ENCODE measurements around the gene WDR5.

The WDR5 gene

GRCh38 chr9:134174073-134174449 is 38.2 kb downstream of the WDR5 start:
- DNase-seq (ENCODE audit: low read depth in 2 of 2) = no peak

GRCh38 chr9:134174526-134175290 is 38.8 kb downstream of the WDR5 start:
- DNase-seq (ENCODE audit: low read depth in 2 of 2) = no peak

- no peak for DNase-seq (ENCODE audit: low read depth in 2 of 2)
Measured at GRCh38 chr9:134175291-134175807, 39.5 kb downstream of the WDR5 start.

GRCh38 chr9:134175808-134176598 is 40.1 kb downstream of the WDR5 start:
- DNase-seq (ENCODE audit: low read depth in 2 of 2) = no peak

GRCh38 chr9:134176599-134176968 is 40.7 kb downstream of the WDR5 start:
- no peak for DNase-seq (ENCODE audit: low read depth in 2 of 2)

- DNase-seq (ENCODE audit: low read depth in 2 of 2) = no peak
Measured at GRCh38 chr9:134177186-134177585, 41.3 kb downstream of the WDR5 start.

GRCh38 chr9:134177624-134178393 is 41.9 kb downstream of the WDR5 start:
- no peak for DNase-seq (ENCODE audit: low read depth in 2 of 2)

GRCh38 chr9:134178394-134178767 is 42.5 kb downstream of the WDR5 start:
- DNase-seq (ENCODE audit: low read depth in 2 of 2) = no peak

GRCh38 chr9:134178768-134179551 is 43.1 kb downstream of the WDR5 start:
- no peak for DNase-seq (ENCODE audit: low read depth in 2 of 2)

- DNase-seq (ENCODE audit: low read depth in 2 of 2) = no peak
Measured at GRCh38 chr9:134179595-134179917, 43.7 kb downstream of the WDR5 start.

GRCh38 chr9:134179918-134180785 is 44.3 kb downstream of the WDR5 start:
- no peak for DNase-seq (ENCODE audit: low read depth in 2 of 2)

- no peak for DNase-seq (ENCODE audit: low read depth in 2 of 2)
Measured at GRCh38 chr9:134180786-134181647, 45.1 kb downstream of the WDR5 start.

GRCh38 chr9:134181648-134182034 is 45.8 kb downstream of the WDR5 start:
- no peak for DNase-seq (ENCODE audit: low read depth in 2 of 2)

GRCh38 chr9:134182554-134183085 is 46.7 kb downstream of the WDR5 start:
- DNase-seq (ENCODE audit: low read depth in 2 of 2) = no peak

GRCh38 chr9:134185536-134186011 is 49.7 kb downstream of the WDR5 start:
- DNase-seq (ENCODE audit: low read depth in 2 of 2) = no peak

GRCh38 chr9:134186471-134187109 is 50.7 kb downstream of the WDR5 start:
- no peak for DNase-seq (ENCODE audit: low read depth in 2 of 2)

- DNase-seq (ENCODE audit: low read depth in 2 of 2) = no peak
Measured at GRCh38 chr9:134187110-134187531, 51.2 kb downstream of the WDR5 start.

- DNase-seq (ENCODE audit: low read depth in 2 of 2) = no peak
Measured at GRCh38 chr9:134187891-134188385, 52.1 kb downstream of the WDR5 start.

All from stimulated activated CD8-positive, alpha-beta memory T cell treated with anti-CD3 and anti-CD28 coated beads, Interleukin-2, amount 100 ng/mL, for 48 hours (primary cell).